PFSK-1 (cell line): ENCODE results near the gene CENPE.

Source experiments
- FOXP2 ChIP-seq: optimal IDR thresholded peaks from 2 replicates; pipeline ENCODE3; 2011; ENCODE audit warnings: borderline replicate concordance, control low read depth, inconsistent platforms; ENCODE audit not compliant: insufficient read depth; ENCODE audit errors: extremely low read length, extremely low read depth
- POLR2AphosphoS5 ChIP-seq: IDR thresholded peaks from 2 replicates; pipeline ENCODE4 v1.6.1; 2012; ENCODE audit warnings: low read depth, mild to moderate bottlenecking, control low read depth, low read length, moderate library complexity
- SIN3A ChIP-seq: IDR thresholded peaks from 2 replicates; pipeline ENCODE4 v1.6.1; 2012; ENCODE audit warnings: mild to moderate bottlenecking, low read length, moderate library complexity, borderline replicate concordance; ENCODE audit not compliant: insufficient read depth
- TAF1 ChIP-seq: IDR thresholded peaks from 2 replicates; pipeline ENCODE4 v1.6.1; 2012; ENCODE audit warnings: low read length, control low read depth, borderline replicate concordance; ENCODE audit not compliant: insufficient read depth
- TF ChIP-seq, protein P1 (sequence below), 2 experiments: IDR thresholded peaks; 2 replicates each; pipeline versions ENCODE4 v1.6.1 to v1.8.0; 2011 to 2012; ENCODE audit warnings: low read depth in 2 of 2, low read length in 2 of 2, control low read depth in 1 of 2, inconsistent platforms in 1 of 2, mild to moderate bottlenecking in 1 of 2, moderate library complexity in 1 of 2; ENCODE audit not compliant: insufficient read depth in 1 of 2

- no peak for TF ChIP-seq POLR2AphosphoS5
- TF ChIP-seq TAF1: no peak
- TF ChIP-seq FOXP2: no peak
- TF ChIP-seq, protein P1, sequence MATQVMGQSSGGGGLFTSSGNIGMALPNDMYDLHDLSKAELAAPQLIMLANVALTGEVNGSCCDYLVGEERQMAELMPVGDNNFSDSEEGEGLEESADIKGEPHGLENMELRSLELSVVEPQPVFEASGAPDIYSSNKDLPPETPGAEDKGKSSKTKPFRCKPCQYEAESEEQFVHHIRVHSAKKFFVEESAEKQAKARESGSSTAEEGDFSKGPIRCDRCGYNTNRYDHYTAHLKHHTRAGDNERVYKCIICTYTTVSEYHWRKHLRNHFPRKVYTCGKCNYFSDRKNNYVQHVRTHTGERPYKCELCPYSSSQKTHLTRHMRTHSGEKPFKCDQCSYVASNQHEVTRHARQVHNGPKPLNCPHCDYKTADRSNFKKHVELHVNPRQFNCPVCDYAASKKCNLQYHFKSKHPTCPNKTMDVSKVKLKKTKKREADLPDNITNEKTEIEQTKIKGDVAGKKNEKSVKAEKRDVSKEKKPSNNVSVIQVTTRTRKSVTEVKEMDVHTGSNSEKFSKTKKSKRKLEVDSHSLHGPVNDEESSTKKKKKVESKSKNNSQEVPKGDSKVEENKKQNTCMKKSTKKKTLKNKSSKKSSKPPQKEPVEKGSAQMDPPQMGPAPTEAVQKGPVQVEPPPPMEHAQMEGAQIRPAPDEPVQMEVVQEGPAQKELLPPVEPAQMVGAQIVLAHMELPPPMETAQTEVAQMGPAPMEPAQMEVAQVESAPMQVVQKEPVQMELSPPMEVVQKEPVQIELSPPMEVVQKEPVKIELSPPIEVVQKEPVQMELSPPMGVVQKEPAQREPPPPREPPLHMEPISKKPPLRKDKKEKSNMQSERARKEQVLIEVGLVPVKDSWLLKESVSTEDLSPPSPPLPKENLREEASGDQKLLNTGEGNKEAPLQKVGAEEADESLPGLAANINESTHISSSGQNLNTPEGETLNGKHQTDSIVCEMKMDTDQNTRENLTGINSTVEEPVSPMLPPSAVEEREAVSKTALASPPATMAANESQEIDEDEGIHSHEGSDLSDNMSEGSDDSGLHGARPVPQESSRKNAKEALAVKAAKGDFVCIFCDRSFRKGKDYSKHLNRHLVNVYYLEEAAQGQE (IDR thresholded peaks at IDR 0.05; ENCODE audit: insufficient read depth in 1 of 2, low read depth in 2 of 2, low read length in 2 of 2): no peak
- TF ChIP-seq SIN3A: no peak
Measured at GRCh38 chr4:103091601-103092223, 106.4 kb downstream of the CENPE start.
